Measurements from ENCODE around the gene LSM6. TPM values are rescaled to one million over a fixed set of nuclear protein-coding genes. Genes with fewer than 3 reads are reported as not detected.

LSM6 gene
- total RNA-seq, 1 donor from 2014 or later = 24.2 TPM

- no peaks in the 10 kb centered on the region for H3K9me3 Mint-ChIP-seq (ENCODE audit: unreplicated experiment)
- H3K4me1 Mint-ChIP-seq (ENCODE audit: unreplicated experiment) = peaks cover under 1% of the 10 kb centered on the region
- no peak overlapping the region for H3K27ac Mint-ChIP-seq (ENCODE audit: unreplicated experiment)
- no peak overlapping the region for H3K4me3 Mint-ChIP-seq (ENCODE audit: unreplicated experiment)
- H3K27me3 Mint-ChIP-seq (ENCODE audit: unreplicated experiment) = peaks cover 4% of the 10 kb centered on the region
- no peak for DNase-seq (ENCODE audit: extremely low spot score, unreplicated experiment)
- TF ChIP-seq CTCF (IDR thresholded peaks at IDR 0.05) = no peak
- H3K36me3 Mint-ChIP-seq (ENCODE audit: unreplicated experiment) = no peaks in the 10 kb centered on the region
Measured at GRCh38 chr4:146170149-146170548, 5.4 kb upstream of the LSM6 start.

GRCh38 chr4:146176891-146177290 is 1.4 kb downstream of the LSM6 start:
- Mint-ChIP-seq H3K27me3 (ENCODE audit: unreplicated experiment) (no peaks in the 10 kb centered on the region), H3K4me3 (ENCODE audit: unreplicated experiment) (peak overlapping the region; percentile 83), H3K27ac (ENCODE audit: unreplicated experiment) (peak overlapping the region; percentile 86), H3K9me3 (ENCODE audit: unreplicated experiment) (no peaks in the 10 kb centered on the region), H3K4me1 (ENCODE audit: unreplicated experiment) (peaks cover 30% of the 10 kb centered on the region), H3K36me3 (ENCODE audit: unreplicated experiment) (peaks cover 3% of the 10 kb centered on the region)
- no peak for DNase-seq (ENCODE audit: extremely low spot score, unreplicated experiment)
- TF ChIP-seq CTCF (IDR thresholded peaks at IDR 0.05) = no peak

GRCh38 chr4:146178126-146178525 is 2.6 kb downstream of the LSM6 start:
- H3K4me3 Mint-ChIP-seq (ENCODE audit: unreplicated experiment) = no peak overlapping the region
- H3K27me3 Mint-ChIP-seq (ENCODE audit: unreplicated experiment) = no peaks in the 10 kb centered on the region
- H3K36me3 Mint-ChIP-seq (ENCODE audit: unreplicated experiment) = peaks cover 3% of the 10 kb centered on the region
- H3K9me3 Mint-ChIP-seq (ENCODE audit: unreplicated experiment) = no peaks in the 10 kb centered on the region
- no peak overlapping the region for H3K27ac Mint-ChIP-seq (ENCODE audit: unreplicated experiment)
- H3K4me1 Mint-ChIP-seq (ENCODE audit: unreplicated experiment) = peaks cover 30% of the 10 kb centered on the region
- TF ChIP-seq CTCF (IDR thresholded peaks at IDR 0.05) = no peak
- DNase-seq (ENCODE audit: extremely low spot score, unreplicated experiment) = no peak

- Mint-ChIP-seq H3K9me3 (ENCODE audit: unreplicated experiment) (no peaks in the 10 kb centered on the region), H3K27me3 (ENCODE audit: unreplicated experiment) (no peaks in the 10 kb centered on the region), H3K36me3 (ENCODE audit: unreplicated experiment) (peaks cover 3% of the 10 kb centered on the region), H3K27ac (ENCODE audit: unreplicated experiment) (no peak overlapping the region), H3K4me1 (ENCODE audit: unreplicated experiment) (peaks cover 30% of the 10 kb centered on the region), H3K4me3 (ENCODE audit: unreplicated experiment) (no peak overlapping the region)
- TF ChIP-seq CTCF (IDR thresholded peaks at IDR 0.05) = no peak
- no peak for DNase-seq (ENCODE audit: extremely low spot score, unreplicated experiment)
Measured at GRCh38 chr4:146179784-146180370, 4.4 kb downstream of the LSM6 start.

- H3K9me3 Mint-ChIP-seq (ENCODE audit: unreplicated experiment) = no peaks in the 10 kb centered on the region
- DNase-seq (ENCODE audit: extremely low spot score, unreplicated experiment) = no peak
- H3K27ac Mint-ChIP-seq (ENCODE audit: unreplicated experiment) = no peak overlapping the region
- H3K4me3 Mint-ChIP-seq (ENCODE audit: unreplicated experiment) = no peak overlapping the region
- peaks cover 16% of the 10 kb centered on the region for H3K4me1 Mint-ChIP-seq (ENCODE audit: unreplicated experiment)
- peaks cover 13% of the 10 kb centered on the region for H3K36me3 Mint-ChIP-seq (ENCODE audit: unreplicated experiment)
- H3K27me3 Mint-ChIP-seq (ENCODE audit: unreplicated experiment) = no peaks in the 10 kb centered on the region
- no peak for TF ChIP-seq CTCF (IDR thresholded peaks at IDR 0.05)
Measured at GRCh38 chr4:146182443-146182842, 6.9 kb downstream of the LSM6 start.
